Liver (tissue), 9 donors: Measurements from ENCODE around the gene ANKRD11. TPM values are rescaled to one million over a fixed set of nuclear protein-coding genes. Genes with fewer than 3 reads are reported as not detected.

ENCODE experiments used
- DNase-seq: peaks from one replicate; pipeline ENCODE4 v3.0.0-alpha.2; 2017; ENCODE audit warnings: low spot score
- H3K27ac ChIP-seq, 2 donors: one replicate each; pipeline ENCODE4 v1.7.0; 2013; ENCODE audit warnings: inconsistent platforms in 2 of 2, low read length in 2 of 2, control low read depth in 1 of 2, low read depth in 1 of 2, mild to moderate bottlenecking in 1 of 2
- H3K27me3 ChIP-seq, 4 donors: one replicate each; pipeline versions ENCODE4 v1.6.1 to v1.7.0; 2013; ENCODE audit warnings: low read length in 3 of 4, inconsistent platforms in 1 of 4, mild to moderate bottlenecking in 1 of 4, moderate library complexity in 1 of 4; ENCODE audit not compliant: control insufficient read depth in 4 of 4, insufficient read depth in 4 of 4
- H3K36me3 ChIP-seq, 4 donors: one replicate each; pipeline versions ENCODE4 v1.6.1 to v1.7.0; 2013; ENCODE audit warnings: low read length in 3 of 4, mild to moderate bottlenecking in 3 of 4, low read depth in 1 of 4, moderate library complexity in 1 of 4; ENCODE audit not compliant: control insufficient read depth in 4 of 4, insufficient read depth in 3 of 4
- H3K4me1 ChIP-seq, 4 donors: one replicate each; pipeline versions ENCODE4 v1.6.1 to v1.7.0; 2013; ENCODE audit warnings: low read length in 3 of 4, mild to moderate bottlenecking in 3 of 4, moderate library complexity in 1 of 4; ENCODE audit not compliant: control insufficient read depth in 4 of 4, insufficient read depth in 4 of 4
- H3K4me3 ChIP-seq, 3 donors: one replicate each; pipeline versions ENCODE4 v1.6.1 to v1.7.0; 2013; ENCODE audit warnings: low read length in 3 of 3, control low read depth in 1 of 3, low read depth in 1 of 3, mild to moderate bottlenecking in 1 of 3
- H3K9ac ChIP-seq, 2 donors: one replicate each; pipeline ENCODE4 v1.7.0; 2013; ENCODE audit warnings: low read length in 2 of 2, mild to moderate bottlenecking in 2 of 2, moderate library complexity in 2 of 2, control low read depth in 1 of 2, low read depth in 1 of 2
- H3K9me3 ChIP-seq, 4 donors: one replicate each; pipeline versions ENCODE4 v1.6.1 to v1.7.0; 2013; ENCODE audit warnings: low read length in 3 of 4; ENCODE audit not compliant: control insufficient read depth in 4 of 4
- EGR1 ChIP-seq, 2 donors: IDR thresholded peaks; 2 replicates each; pipeline ENCODE4 v1.6.1; 2016 to 2018; ENCODE audit warnings: antibody characterized with exemption in 2 of 2, low read depth in 2 of 2
- FOXA1 ChIP-seq: IDR thresholded peaks from 2 replicates; pipeline ENCODE4 v1.6.1; 2016; ENCODE audit warnings: antibody characterized with exemption
- FOXA2 ChIP-seq: IDR thresholded peaks from 2 replicates; pipeline ENCODE4 v1.6.1; 2016; ENCODE audit warnings: antibody characterized with exemption
- GABPA ChIP-seq, 2 donors: IDR thresholded peaks in 1 of 2; conservative IDR thresholded peaks in 1 of 2; 2 replicates each; pipeline ENCODE4 v1.6.1; 2016; ENCODE audit warnings: antibody characterized with exemption in 2 of 2, mild to moderate bottlenecking in 1 of 2, moderate library complexity in 1 of 2
- HNF4A ChIP-seq, 2 donors: conservative IDR thresholded peaks; 2 replicates each; pipeline ENCODE4 v1.6.1; 2016; ENCODE audit warnings: antibody characterized with exemption in 2 of 2, mild to moderate bottlenecking in 2 of 2
- HNF4G ChIP-seq: IDR thresholded peaks from 2 replicates; pipeline ENCODE4 v1.6.1; 2016; ENCODE audit warnings: antibody characterized with exemption
- JUND ChIP-seq, 2 donors: IDR thresholded peaks; 2 replicates each; pipeline ENCODE4 v1.6.1; 2016; ENCODE audit warnings: antibody characterized with exemption in 2 of 2
- NR2F2 ChIP-seq: IDR thresholded peaks from 2 replicates; pipeline ENCODE4 v1.6.1; 2016; ENCODE audit warnings: antibody characterized with exemption
- RAD21 ChIP-seq, 2 donors: IDR thresholded peaks; 2 replicates each; pipeline ENCODE4 v1.6.1; 2016; ENCODE audit warnings: antibody characterized with exemption in 2 of 2, mild to moderate bottlenecking in 2 of 2
- RXRA ChIP-seq, 2 donors: IDR thresholded peaks; 2 replicates each; pipeline ENCODE4 v1.6.1; 2017 to 2018; ENCODE audit warnings: antibody characterized with exemption in 2 of 2, mild to moderate bottlenecking in 1 of 2
- SP1 ChIP-seq: IDR thresholded peaks from 2 replicates; pipeline ENCODE4 v1.6.1; 2018; ENCODE audit warnings: antibody characterized with exemption, mild to moderate bottlenecking
- TAF1 ChIP-seq: conservative IDR thresholded peaks from 2 replicates; pipeline ENCODE4 v1.6.1; 2016; ENCODE audit warnings: antibody characterized with exemption, mild to moderate bottlenecking
- YY1 ChIP-seq: IDR thresholded peaks from 2 replicates; pipeline ENCODE4 v1.6.1; 2016; ENCODE audit warnings: antibody characterized with exemption, mild to moderate bottlenecking
- WGBS: extraction: QIAGEN DNeasy Blood & Tissue Kit; methylation state at CpG from one replicate; pipeline ENCODE4 v1.1.7; 2013; 5-methylcytosine and 5-hydroxymethylcytosine counted together
- polyA plus RNA-seq, 2 donors: library from polyadenylated mRNA; stranded (reverse) in 1 of 2; unstranded in 1 of 2; fragments of 200-250 nt in 1 of 2; fragments of >200 nt in 1 of 2; fragmentation: Nextera tagmentation in 1 of 2; extraction: Ambion mirVana in 1 of 2; gene quantifications; one replicate each; pipeline versions ENCODE4 v1.2.1 to v1.2.3, GENCODE V29; 2013 to 2015
- total RNA-seq, 2 donors: library from RNA; depleted of rRNA; stranded (reverse); fragments of >200 nt; gene quantifications; one replicate each; pipeline ENCODE4 v1.2.3, GENCODE V29; 2014
- TF ChIP-seq, protein P1 (sequence below): IDR thresholded peaks from 2 replicates; pipeline ENCODE4 v1.6.1; 2016; ENCODE audit warnings: antibody characterized with exemption
- TF ChIP-seq, protein P2 (sequence below): IDR thresholded peaks from 2 replicates; pipeline ENCODE4 v1.6.1; 2016; ENCODE audit warnings: antibody characterized with exemption
- TF ChIP-seq, protein P3 (sequence below): IDR thresholded peaks from 2 replicates; pipeline ENCODE4 v1.6.1; 2016; ENCODE audit warnings: antibody characterized with exemption
- TF ChIP-seq, protein P4 (sequence below): IDR thresholded peaks from 2 replicates; pipeline ENCODE4 v1.6.1; 2016; ENCODE audit warnings: antibody characterized with exemption, mild to moderate bottlenecking
- TF ChIP-seq, protein P5 (sequence below): fragments of 150-350 bp; IDR thresholded peaks from 2 replicates; pipeline ENCODE4 v1.5.1; 2017; ENCODE audit warnings: improper control_type of control experiment, low read depth, low read length; ENCODE audit not compliant: missing input control
- donor health status: healthy.
- donor health status: healthy.
- donor health status: healthy.
- donor health status: healthy.
- donor health status: healthy.

ANKRD11 gene
- total and polyA plus RNA-seq, 4 donors, result 16.3 to 55.1 (median 28.0) TPM

DNA sequence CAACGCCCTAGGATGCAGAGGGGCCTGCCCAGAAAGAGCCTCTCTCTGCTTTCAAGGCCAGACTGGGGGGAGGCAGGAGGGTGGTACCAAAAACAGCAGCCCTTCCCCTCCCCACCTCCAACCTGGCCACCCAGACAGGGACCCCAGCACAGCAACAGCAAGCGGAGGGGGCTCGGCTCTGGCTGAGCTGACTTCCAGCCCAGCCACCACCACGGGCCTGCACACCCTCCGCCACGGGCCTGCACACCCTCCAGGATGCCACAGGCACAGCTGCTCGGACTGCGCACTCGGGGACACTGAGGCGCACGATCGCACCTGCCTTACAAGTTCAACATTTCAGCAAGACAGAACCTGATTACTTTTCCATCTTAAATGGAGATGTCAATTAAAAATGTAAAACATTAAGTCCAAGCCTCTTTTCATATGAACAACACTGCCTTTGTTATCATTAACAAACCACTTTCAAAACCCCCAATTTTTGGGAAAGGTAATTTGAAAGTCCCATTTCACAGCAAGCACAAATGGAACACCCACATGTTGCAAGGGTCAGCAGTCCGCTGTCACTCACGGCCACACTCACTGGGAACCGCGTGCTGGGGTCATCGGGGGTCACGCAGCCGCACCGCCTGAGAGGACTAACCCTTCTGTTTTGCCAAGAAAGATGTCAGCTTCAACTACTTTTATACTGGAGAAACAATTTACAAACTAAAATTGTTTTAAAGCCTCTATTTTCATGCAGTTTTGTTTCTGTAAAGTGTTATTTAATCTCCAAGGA is 76.4 kb downstream of the ANKRD11 start:
- DNase-seq, result no peak
- Histone ChIP-seq H3K27me3 (no peaks in the 10 kb centered on the region), H3K36me3 (no peaks in the 10 kb centered on the region), H3K27ac (peak overlapping the region; percentile 47 to 76), H3K9ac (no peak overlapping the region), H3K9me3 (no peaks in the 10 kb centered on the region), H3K4me1 (peaks cover 27 to 92% (median 89%) of the 10 kb centered on the region in 4 donors), H3K4me3 (no peak overlapping the region)
- 58% methylated on average over 20 of the region's 20 CpGs for WGBS
- TF ChIP-seq NR2F2 (peak; percentile 50), GABPA (IDR thresholded peaks at IDR 0.05 in 1 of 2, conservative IDR thresholded peaks at IDR 0.05 in 1 of 2) (no peak), RXRA (IDR thresholded peaks at IDR 0.05) (peak; percentile 81 to 93), HNF4A (conservative IDR thresholded peaks at IDR 0.05) (peak; percentile 58 to 86), HNF4G (no peak), TAF1 (no peak), YY1 (peak; percentile 61), RAD21 (IDR thresholded peaks at IDR 0.05) (peak in 1 of 2 donors; percentile 4), FOXA1 (no peak), EGR1 (IDR thresholded peaks at IDR 0.05; ENCODE audit: low read depth in 2 of 2) (peak in 1 of 2 donors; percentile 24), SP1 (no peak), JUND (IDR thresholded peaks at IDR 0.05) (no peak), FOXA2 (no peak)
- TF ChIP-seq, protein P1, sequence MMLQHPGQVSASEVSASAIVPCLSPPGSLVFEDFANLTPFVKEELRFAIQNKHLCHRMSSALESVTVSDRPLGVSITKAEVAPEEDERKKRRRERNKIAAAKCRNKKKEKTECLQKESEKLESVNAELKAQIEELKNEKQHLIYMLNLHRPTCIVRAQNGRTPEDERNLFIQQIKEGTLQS, result no peak
- TF ChIP-seq, protein P2, sequence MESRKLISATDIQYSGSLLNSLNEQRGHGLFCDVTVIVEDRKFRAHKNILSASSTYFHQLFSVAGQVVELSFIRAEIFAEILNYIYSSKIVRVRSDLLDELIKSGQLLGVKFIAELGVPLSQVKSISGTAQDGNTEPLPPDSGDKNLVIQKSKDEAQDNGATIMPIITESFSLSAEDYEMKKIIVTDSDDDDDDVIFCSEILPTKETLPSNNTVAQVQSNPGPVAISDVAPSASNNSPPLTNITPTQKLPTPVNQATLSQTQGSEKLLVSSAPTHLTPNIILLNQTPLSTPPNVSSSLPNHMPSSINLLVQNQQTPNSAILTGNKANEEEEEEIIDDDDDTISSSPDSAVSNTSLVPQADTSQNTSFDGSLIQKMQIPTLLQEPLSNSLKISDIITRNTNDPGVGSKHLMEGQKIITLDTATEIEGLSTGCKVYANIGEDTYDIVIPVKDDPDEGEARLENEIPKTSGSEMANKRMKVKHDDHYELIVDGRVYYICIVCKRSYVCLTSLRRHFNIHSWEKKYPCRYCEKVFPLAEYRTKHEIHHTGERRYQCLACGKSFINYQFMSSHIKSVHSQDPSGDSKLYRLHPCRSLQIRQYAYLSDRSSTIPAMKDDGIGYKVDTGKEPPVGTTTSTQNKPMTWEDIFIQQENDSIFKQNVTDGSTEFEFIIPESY, result no peak
- TF ChIP-seq, protein P3, sequence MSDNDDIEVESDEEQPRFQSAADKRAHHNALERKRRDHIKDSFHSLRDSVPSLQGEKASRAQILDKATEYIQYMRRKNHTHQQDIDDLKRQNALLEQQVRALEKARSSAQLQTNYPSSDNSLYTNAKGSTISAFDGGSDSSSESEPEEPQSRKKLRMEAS, result peak; percentile 75
- TF ChIP-seq, protein P4, sequence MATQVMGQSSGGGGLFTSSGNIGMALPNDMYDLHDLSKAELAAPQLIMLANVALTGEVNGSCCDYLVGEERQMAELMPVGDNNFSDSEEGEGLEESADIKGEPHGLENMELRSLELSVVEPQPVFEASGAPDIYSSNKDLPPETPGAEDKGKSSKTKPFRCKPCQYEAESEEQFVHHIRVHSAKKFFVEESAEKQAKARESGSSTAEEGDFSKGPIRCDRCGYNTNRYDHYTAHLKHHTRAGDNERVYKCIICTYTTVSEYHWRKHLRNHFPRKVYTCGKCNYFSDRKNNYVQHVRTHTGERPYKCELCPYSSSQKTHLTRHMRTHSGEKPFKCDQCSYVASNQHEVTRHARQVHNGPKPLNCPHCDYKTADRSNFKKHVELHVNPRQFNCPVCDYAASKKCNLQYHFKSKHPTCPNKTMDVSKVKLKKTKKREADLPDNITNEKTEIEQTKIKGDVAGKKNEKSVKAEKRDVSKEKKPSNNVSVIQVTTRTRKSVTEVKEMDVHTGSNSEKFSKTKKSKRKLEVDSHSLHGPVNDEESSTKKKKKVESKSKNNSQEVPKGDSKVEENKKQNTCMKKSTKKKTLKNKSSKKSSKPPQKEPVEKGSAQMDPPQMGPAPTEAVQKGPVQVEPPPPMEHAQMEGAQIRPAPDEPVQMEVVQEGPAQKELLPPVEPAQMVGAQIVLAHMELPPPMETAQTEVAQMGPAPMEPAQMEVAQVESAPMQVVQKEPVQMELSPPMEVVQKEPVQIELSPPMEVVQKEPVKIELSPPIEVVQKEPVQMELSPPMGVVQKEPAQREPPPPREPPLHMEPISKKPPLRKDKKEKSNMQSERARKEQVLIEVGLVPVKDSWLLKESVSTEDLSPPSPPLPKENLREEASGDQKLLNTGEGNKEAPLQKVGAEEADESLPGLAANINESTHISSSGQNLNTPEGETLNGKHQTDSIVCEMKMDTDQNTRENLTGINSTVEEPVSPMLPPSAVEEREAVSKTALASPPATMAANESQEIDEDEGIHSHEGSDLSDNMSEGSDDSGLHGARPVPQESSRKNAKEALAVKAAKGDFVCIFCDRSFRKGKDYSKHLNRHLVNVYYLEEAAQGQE, result no peak
- TF ChIP-seq, protein P5, sequence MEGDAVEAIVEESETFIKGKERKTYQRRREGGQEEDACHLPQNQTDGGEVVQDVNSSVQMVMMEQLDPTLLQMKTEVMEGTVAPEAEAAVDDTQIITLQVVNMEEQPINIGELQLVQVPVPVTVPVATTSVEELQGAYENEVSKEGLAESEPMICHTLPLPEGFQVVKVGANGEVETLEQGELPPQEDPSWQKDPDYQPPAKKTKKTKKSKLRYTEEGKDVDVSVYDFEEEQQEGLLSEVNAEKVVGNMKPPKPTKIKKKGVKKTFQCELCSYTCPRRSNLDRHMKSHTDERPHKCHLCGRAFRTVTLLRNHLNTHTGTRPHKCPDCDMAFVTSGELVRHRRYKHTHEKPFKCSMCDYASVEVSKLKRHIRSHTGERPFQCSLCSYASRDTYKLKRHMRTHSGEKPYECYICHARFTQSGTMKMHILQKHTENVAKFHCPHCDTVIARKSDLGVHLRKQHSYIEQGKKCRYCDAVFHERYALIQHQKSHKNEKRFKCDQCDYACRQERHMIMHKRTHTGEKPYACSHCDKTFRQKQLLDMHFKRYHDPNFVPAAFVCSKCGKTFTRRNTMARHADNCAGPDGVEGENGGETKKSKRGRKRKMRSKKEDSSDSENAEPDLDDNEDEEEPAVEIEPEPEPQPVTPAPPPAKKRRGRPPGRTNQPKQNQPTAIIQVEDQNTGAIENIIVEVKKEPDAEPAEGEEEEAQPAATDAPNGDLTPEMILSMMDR, result no peak
